ENCODE results near the gene PNRC1.

DNA sequence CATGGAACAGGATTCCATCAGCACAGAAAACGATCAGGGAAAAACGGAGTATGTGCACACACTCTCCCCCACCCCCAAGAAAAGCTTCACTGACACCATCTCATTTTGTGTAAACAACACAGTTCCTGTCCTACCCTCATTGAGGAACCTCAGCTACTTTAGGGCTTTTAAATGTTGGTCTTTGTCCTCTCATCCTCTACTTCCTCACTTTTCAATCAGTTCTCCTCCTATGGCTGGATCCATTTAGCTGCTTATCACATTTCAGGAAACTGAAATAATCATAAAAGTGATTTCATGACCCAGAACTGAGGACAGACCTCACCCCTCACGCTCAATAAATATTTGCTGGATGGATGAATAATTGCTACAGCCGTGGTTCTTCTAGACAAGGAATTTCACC lies 33.1 kb upstream of the PNRC1 start:
- TF ChIP-seq, protein P1, sequence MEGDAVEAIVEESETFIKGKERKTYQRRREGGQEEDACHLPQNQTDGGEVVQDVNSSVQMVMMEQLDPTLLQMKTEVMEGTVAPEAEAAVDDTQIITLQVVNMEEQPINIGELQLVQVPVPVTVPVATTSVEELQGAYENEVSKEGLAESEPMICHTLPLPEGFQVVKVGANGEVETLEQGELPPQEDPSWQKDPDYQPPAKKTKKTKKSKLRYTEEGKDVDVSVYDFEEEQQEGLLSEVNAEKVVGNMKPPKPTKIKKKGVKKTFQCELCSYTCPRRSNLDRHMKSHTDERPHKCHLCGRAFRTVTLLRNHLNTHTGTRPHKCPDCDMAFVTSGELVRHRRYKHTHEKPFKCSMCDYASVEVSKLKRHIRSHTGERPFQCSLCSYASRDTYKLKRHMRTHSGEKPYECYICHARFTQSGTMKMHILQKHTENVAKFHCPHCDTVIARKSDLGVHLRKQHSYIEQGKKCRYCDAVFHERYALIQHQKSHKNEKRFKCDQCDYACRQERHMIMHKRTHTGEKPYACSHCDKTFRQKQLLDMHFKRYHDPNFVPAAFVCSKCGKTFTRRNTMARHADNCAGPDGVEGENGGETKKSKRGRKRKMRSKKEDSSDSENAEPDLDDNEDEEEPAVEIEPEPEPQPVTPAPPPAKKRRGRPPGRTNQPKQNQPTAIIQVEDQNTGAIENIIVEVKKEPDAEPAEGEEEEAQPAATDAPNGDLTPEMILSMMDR (IDR thresholded peaks at IDR 0.05; ENCODE audit: low read length): no peak
- TF ChIP-seq EZH2 (optimal IDR thresholded peaks at IDR 0.05; ENCODE audit: low read depth, low read length) (no peak), EZH2phosphoT487 (IDR thresholded peaks at IDR 0.05; ENCODE audit: low read length) (no peak)
